MM.1S (cell line): ENCODE data around the gene ADCY2.
A peak's percentile ranks its signal among the peaks of the same experiment; 100 is the strongest.

Source experiments
- DNase-seq: peaks from one replicate; pipeline ENCODE4 v3.0.0-alpha.2; 2015
- H2AFZ ChIP-seq: fragments of 300-600 bp; sonication (generic); 2 replicates; pipeline ENCODE4 v1.6.0; 2016; ENCODE audit warnings: antibody characterized with exemption, low read length
- H3F3A ChIP-seq: fragments of 300-600 bp; sonication (generic); 2 replicates; pipeline ENCODE4 v1.6.1; 2016; ENCODE audit warnings: mild to moderate bottlenecking, antibody characterized with exemption, low read length, moderate library complexity, mixed read lengths; ENCODE audit not compliant: insufficient read depth
- H3K27ac ChIP-seq: fragments of 300-600 bp; sonication (generic); 2 replicates; pipeline ENCODE4 v1.5.1; 2016; ENCODE audit warnings: mild to moderate bottlenecking, low read length
- H3K27me3 ChIP-seq: fragments of 300-600 bp; sonication (generic); replicated peaks from 2 replicates; pipeline ENCODE4 v1.6.0; 2016; ENCODE audit warnings: low read length; ENCODE audit not compliant: insufficient read depth
- H3K36me3 ChIP-seq: fragments of 300-600 bp; sonication (generic); replicated peaks from 2 replicates; pipeline ENCODE4 v1.6.1; 2016; ENCODE audit warnings: mild to moderate bottlenecking, low read length, mixed read lengths; ENCODE audit not compliant: insufficient read depth
- H3K4me1 ChIP-seq: fragments of 300-600 bp; sonication (generic); 2 replicates; pipeline ENCODE4 v1.6.1; 2016; ENCODE audit warnings: low read length, mixed read lengths
- H3K4me2 ChIP-seq: fragments of 300-600 bp; sonication (generic); 2 replicates; pipeline ENCODE4 v1.6.0; 2016; ENCODE audit warnings: low read depth, low read length
- H3K4me3 ChIP-seq: fragments of 300-600 bp; sonication (generic); 2 replicates; pipeline ENCODE4 v1.5.1; 2016; ENCODE audit warnings: low read length, mixed read lengths
- H3K79me2 ChIP-seq: fragments of 300-600 bp; sonication (generic); 2 replicates; pipeline ENCODE4 v1.6.1; 2016; ENCODE audit warnings: mixed run types, low read length, mixed read lengths
- H3K9ac ChIP-seq: fragments of 300-600 bp; sonication (generic); 2 replicates; pipeline ENCODE4 v1.6.1; 2016; ENCODE audit warnings: low read length, mixed read lengths
- H3K9me2 ChIP-seq: fragments of 300-600 bp; sonication (generic); replicated peaks from 2 replicates; pipeline ENCODE4 v1.6.1; 2016; ENCODE audit warnings: mild to moderate bottlenecking, low read length, mixed read lengths; ENCODE audit not compliant: insufficient read depth
- H3K9me3 ChIP-seq: fragments of 300-600 bp; sonication (generic); replicated peaks from 2 replicates; pipeline ENCODE4 v1.6.1; 2016; ENCODE audit warnings: mild to moderate bottlenecking, low read length, mixed read lengths; ENCODE audit not compliant: insufficient read depth
- H4K20me1 ChIP-seq: fragments of 300-600 bp; sonication (generic); 2 replicates; pipeline ENCODE4 v1.6.1; 2016; ENCODE audit warnings: mild to moderate bottlenecking, low read length, moderate library complexity, mixed read lengths; ENCODE audit not compliant: insufficient read depth
- EZH2 ChIP-seq: fragments of 300-600 bp; sonication (generic); optimal IDR thresholded peaks from 2 replicates; pipeline ENCODE3; 2017; ENCODE audit warnings: low read depth, mild to moderate bottlenecking, antibody characterized with exemption, low read length, mixed read lengths
- EZH2phosphoT487 ChIP-seq: fragments of 300-600 bp; sonication (generic); IDR thresholded peaks from 2 replicates; pipeline ENCODE4 v1.6.1; 2018; ENCODE audit warnings: antibody characterized with exemption, low read length
- TF ChIP-seq, protein P1 (sequence below): fragments of 300-600 bp; sonication (generic); IDR thresholded peaks from 2 replicates; pipeline ENCODE4 v1.5.1; 2016; ENCODE audit warnings: antibody characterized with exemption, low read length, mixed read lengths

Gene ADCY2

DNA sequence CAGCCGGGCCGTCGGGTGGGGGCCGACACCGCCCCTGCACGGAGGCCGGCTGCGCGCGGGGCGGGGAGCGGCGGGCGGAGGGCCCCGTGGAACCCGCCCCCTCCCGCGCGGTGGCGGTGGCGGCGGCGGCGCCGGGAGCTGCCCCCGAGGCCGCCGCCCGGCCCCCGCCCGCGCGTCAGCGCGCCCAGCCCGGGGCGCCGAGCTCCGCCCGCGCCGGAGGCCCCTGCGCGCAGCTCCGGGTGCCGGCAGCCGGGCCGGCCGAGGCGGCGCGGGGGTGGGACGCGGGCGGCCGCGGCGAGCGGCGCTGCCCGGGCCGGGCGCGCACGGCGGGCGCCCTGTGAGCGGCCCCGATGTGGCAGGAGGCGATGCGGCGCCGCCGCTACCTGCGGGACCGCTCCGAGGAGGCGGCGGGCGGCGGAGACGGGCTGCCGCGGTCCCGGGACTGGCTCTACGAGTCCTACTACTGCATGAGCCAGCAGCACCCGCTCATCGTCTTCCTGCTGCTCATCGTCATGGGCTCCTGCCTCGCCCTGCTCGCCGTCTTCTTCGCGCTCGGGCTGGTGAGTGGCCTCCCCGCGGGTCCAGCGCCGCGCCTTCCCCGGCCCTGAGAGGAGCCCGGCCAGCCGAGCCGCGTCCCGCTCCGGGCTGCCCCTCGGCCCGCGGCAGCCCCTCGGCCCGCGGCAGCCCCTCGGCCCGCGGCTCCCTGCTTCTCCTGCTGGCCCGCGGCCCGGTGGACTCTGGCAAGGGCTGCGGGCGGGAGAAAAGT lies at the start of gene ADCY2:
TSS of gene ADCY2 (plus strand) at position 192 of the 766 bp plus-strand sequence. CDS start at position 351, 159 bp downstream.
- TF ChIP-seq EZH2 (no peak), EZH2phosphoT487 (no peak)
- TF ChIP-seq, protein P1, sequence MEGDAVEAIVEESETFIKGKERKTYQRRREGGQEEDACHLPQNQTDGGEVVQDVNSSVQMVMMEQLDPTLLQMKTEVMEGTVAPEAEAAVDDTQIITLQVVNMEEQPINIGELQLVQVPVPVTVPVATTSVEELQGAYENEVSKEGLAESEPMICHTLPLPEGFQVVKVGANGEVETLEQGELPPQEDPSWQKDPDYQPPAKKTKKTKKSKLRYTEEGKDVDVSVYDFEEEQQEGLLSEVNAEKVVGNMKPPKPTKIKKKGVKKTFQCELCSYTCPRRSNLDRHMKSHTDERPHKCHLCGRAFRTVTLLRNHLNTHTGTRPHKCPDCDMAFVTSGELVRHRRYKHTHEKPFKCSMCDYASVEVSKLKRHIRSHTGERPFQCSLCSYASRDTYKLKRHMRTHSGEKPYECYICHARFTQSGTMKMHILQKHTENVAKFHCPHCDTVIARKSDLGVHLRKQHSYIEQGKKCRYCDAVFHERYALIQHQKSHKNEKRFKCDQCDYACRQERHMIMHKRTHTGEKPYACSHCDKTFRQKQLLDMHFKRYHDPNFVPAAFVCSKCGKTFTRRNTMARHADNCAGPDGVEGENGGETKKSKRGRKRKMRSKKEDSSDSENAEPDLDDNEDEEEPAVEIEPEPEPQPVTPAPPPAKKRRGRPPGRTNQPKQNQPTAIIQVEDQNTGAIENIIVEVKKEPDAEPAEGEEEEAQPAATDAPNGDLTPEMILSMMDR = no peak
- H4K20me1 ChIP-seq = no peaks in the 10 kb centered on the region
- H3K4me1 ChIP-seq = peaks cover 20% of the 10 kb centered on the region
- no peak within 1 kb of the TSS for H3K9ac ChIP-seq
- H3F3A ChIP-seq = no peaks in the 10 kb centered on the region
- no peak within 1 kb of the TSS for H2AFZ ChIP-seq
- H3K36me3 ChIP-seq = no peaks in the 10 kb centered on the region
- DNase-seq = peak; percentile 9
- H3K4me2 ChIP-seq = peak within 1 kb of the TSS; percentile 50
- H3K27ac ChIP-seq = no peak within 1 kb of the TSS
- no peaks in the 10 kb centered on the region for H3K9me2 ChIP-seq
- no peaks in the 10 kb centered on the region for H3K27me3 ChIP-seq
- H3K79me2 ChIP-seq = no peaks in the 10 kb centered on the region
- H3K4me3 ChIP-seq = peak within 1 kb of the TSS; percentile 42; the same call in 1 of the 2 replicates
- no peaks in the 10 kb centered on the region for H3K9me3 ChIP-seq

DNA sequence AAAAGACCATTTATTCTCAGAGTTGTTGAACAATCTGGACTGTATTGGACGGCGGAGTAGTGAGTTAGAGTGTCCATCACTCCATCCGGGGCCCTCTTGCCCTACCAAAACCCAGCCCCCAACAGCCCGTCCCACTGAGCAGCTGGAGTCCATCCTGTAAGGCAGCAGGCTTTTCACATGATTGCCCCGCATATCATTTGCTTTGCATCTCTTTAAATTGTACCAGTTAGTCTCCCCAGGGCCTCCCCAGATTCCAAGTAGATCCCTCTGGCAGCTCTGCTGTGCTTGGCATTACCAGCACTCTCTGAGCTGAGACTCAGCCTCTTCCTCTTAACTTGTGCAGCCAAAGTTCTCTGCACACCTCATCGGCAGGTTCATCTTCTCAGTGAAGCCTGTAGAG lies 48.6 kb upstream of the ADCY2 start:
- TF ChIP-seq EZH2 = no peak
- TF ChIP-seq, protein P1 = no peak
- no peak for TF ChIP-seq EZH2phosphoT487
- Histone ChIP-seq H3F3A (no peaks in the 10 kb centered on the region), H3K4me3 (no peak overlapping the region), H3K27me3 (no peaks in the 10 kb centered on the region), H3K36me3 (no peaks in the 10 kb centered on the region), H3K9me3 (no peaks in the 10 kb centered on the region), H3K9me2 (no peaks in the 10 kb centered on the region), H2AFZ (no peak overlapping the region), H3K27ac (no peak overlapping the region), H3K4me1 (no peaks in the 10 kb centered on the region), H4K20me1 (no peaks in the 10 kb centered on the region), H3K4me2 (no peak overlapping the region), H3K79me2 (no peaks in the 10 kb centered on the region), H3K9ac (no peak overlapping the region)
- DNase-seq = no peak

DNA sequence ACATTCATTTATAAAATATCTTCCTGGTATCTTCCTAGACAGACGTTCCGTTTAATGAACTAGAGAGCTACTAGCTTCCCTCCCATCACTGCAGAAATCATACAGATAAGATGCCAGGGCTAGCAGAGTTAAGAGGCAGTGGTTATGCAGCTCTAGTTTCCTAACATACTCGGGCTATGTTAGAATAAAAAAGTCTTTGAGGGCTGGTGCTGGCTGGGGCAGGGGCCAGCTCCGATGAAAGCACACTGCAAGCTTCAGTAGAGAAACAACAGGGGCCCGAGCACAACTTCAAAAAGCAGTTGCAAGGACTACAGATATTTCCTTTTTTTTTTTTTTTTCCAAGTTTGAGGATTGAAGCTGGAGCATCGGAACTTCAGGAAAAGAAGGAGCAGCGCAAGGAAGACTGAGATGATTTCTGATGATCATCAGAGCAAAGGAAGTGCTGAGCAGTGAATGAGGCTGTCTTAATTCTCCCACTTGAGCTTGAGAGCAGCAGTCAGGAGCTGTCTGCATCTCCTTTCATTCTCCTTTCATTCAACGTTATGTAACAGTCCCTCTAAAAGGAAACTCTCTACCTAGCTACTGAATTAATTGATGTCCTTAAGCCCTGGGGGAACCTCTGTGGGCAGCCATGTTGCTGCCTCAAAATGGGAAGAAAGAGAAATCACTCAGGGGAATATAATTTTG lies 47.6 kb upstream of the ADCY2 start:
- Histone ChIP-seq H3K79me2 (no peaks in the 10 kb centered on the region), H3K27me3 (no peaks in the 10 kb centered on the region), H3K4me2 (no peak overlapping the region), H3K27ac (no peak overlapping the region), H3K9me3 (no peaks in the 10 kb centered on the region), H3K36me3 (no peaks in the 10 kb centered on the region), H3K9me2 (no peaks in the 10 kb centered on the region), H2AFZ (no peak overlapping the region), H3F3A (no peaks in the 10 kb centered on the region), H3K9ac (no peak overlapping the region), H3K4me1 (no peaks in the 10 kb centered on the region), H3K4me3 (no peak overlapping the region), H4K20me1 (no peaks in the 10 kb centered on the region)
- TF ChIP-seq, protein P1 = no peak
- TF ChIP-seq EZH2phosphoT487 (no peak), EZH2 (no peak)
- DNase-seq = no peak
